ENCODE data around the gene LMO1. TPM values are rescaled to one million over a fixed set of nuclear protein-coding genes. Genes with fewer than 3 reads are reported as not detected.

The LMO1 gene
- polyA plus RNA-seq, 1 of the 3 experiments (the other 2 are of a cell fraction): 0.12 TPM

- H3K4me2 ChIP-seq: no peak overlapping the region
- no peak overlapping the region for H3K4me3 ChIP-seq (ENCODE audit: low read depth in 2 of 2, low read length in 1 of 2)
- ChIA-PET POLR2A (interaction anchor here (1.2 kb wide), 1 partner anchor 20 kb away, joined by 3 read pairs; no protein-coding TSS in a partner anchor), CTCF (interaction anchor here (1.0 to 3.8 kb wide), 7 partner anchors 9 to 95 kb away, joined by 3 to 20 read pairs (median 3); partner anchors contain the start of gene LMO1)
- no peaks in the 10 kb centered on the region for H3K27me3 ChIP-seq (ENCODE audit: insufficient read depth)
- H3K36me3 ChIP-seq (replicated peaks in 1 of 2; ENCODE audit: control insufficient read depth in 1 of 2, insufficient read depth in 2 of 2, low read length in 1 of 2): no peaks in the 10 kb centered on the region
- peaks cover 0 to 39% of the 10 kb centered on the region in 2 experiments; a peak in 1 of 4 replicates for H3K4me1 ChIP-seq (ENCODE audit: control insufficient read depth in 1 of 2, insufficient read depth in 2 of 2, low read depth in 1 of 2, low read length in 1 of 2)
- no peak overlapping the region for H3K27ac ChIP-seq (ENCODE audit: low read depth in 2 of 2, low read length in 1 of 2)
- no peak for TF ChIP-seq YY1 (IDR thresholded peaks at IDR 0.05; ENCODE audit: low read depth)
- TF ChIP-seq CHD2 (IDR thresholded peaks at IDR 0.05; ENCODE audit: low read length, partially characterized antibody): no peak
- no peak for TF ChIP-seq TEAD4 (IDR thresholded peaks at IDR 0.05; ENCODE audit: borderline replicate concordance, insufficient read depth)
- TF ChIP-seq JUND (IDR thresholded peaks at IDR 0.05): no peak
- TF ChIP-seq GABPA (IDR thresholded peaks at IDR 0.05; ENCODE audit: low read depth): no peak
- no peak for TF ChIP-seq ELF1 (IDR thresholded peaks at IDR 0.05)
- TF ChIP-seq GATA2 (CRISPR knock-in tag; IDR thresholded peaks at IDR 0.05): no peak
- TF ChIP-seq MEF2A (IDR thresholded peaks at IDR 0.05; ENCODE audit: borderline replicate concordance, low read depth): no peak
- no peak overlapping the region for H2AFZ ChIP-seq (ENCODE audit: low read depth)
- no peak for DNase-seq
- no peaks in the 10 kb centered on the region for H3K9me3 ChIP-seq
- H3K79me2 ChIP-seq (ENCODE audit: insufficient read depth): no peaks in the 10 kb centered on the region
- no peaks in the 10 kb centered on the region for H3K9me2 ChIP-seq
- H3F3A ChIP-seq (replicated peaks; ENCODE audit: insufficient read depth): no peaks in the 10 kb centered on the region
- 57% methylated on average over 13 of the region's 13 CpGs for WGBS (ENCODE audit: low lambda C conversion rate)
- no peaks in the 10 kb centered on the region for H4K20me1 ChIP-seq (ENCODE audit: insufficient read depth)
- no peak overlapping the region for H3K9ac ChIP-seq
Observed at GRCh38 chr11:8288824-8289491, 25.3 kb upstream of the LMO1 start.

GRCh38 chr11:8288166-8288772 is 24.6 kb upstream of the LMO1 start:
- CTCF ChIA-PET: interaction anchor here (0.9 to 3.8 kb wide), 5 partner anchors 20 to 95 kb away, joined by 3 to 20 read pairs (median 3); partner anchors contain the start of gene LMO1
- H3K79me2 ChIP-seq (ENCODE audit: insufficient read depth): no peaks in the 10 kb centered on the region
- H3K27me3 ChIP-seq (ENCODE audit: insufficient read depth): no peaks in the 10 kb centered on the region

More at GRCh38 chr11:8288166-8288772, 24.6 kb upstream of the LMO1 start:
- no peak for DNase-seq
- H4K20me1 ChIP-seq (ENCODE audit: insufficient read depth): no peaks in the 10 kb centered on the region
- no peaks in the 10 kb centered on the region for H3F3A ChIP-seq (replicated peaks; ENCODE audit: insufficient read depth)
- H3K9me3 ChIP-seq: no peaks in the 10 kb centered on the region
- peaks cover 0 to 45% of the 10 kb centered on the region in 2 experiments; a peak in 1 of 4 replicates for H3K4me1 ChIP-seq (ENCODE audit: control insufficient read depth in 1 of 2, insufficient read depth in 2 of 2, low read depth in 1 of 2, low read length in 1 of 2)
- no peak for TF ChIP-seq USF1 (IDR thresholded peaks at IDR 0.05; ENCODE audit: borderline replicate concordance, low read depth)
- no peak for TF ChIP-seq YY1 (IDR thresholded peaks at IDR 0.05; ENCODE audit: low read depth)
- no peak for TF ChIP-seq MAX (IDR thresholded peaks at IDR 0.05; ENCODE audit: low read depth)
- TF ChIP-seq FOSL2 (IDR thresholded peaks at IDR 0.05; ENCODE audit: borderline replicate concordance, low read depth): no peak
- TF ChIP-seq RAD21 (IDR thresholded peaks at IDR 0.05; ENCODE audit: low read length): no peak
- no peak for TF ChIP-seq NRF1 (IDR thresholded peaks at IDR 0.05; ENCODE audit: low read depth, low read length)
- no peak for TF ChIP-seq RFX5 (IDR thresholded peaks at IDR 0.05; ENCODE audit: low read length)
- no peak for TF ChIP-seq SMC3 (IDR thresholded peaks at IDR 0.05; ENCODE audit: low read depth, low read length)
- no peak for TF ChIP-seq EZH2phosphoT487 (IDR thresholded peaks at IDR 0.05; ENCODE audit: borderline replicate concordance, low read depth)
- TF ChIP-seq MXI1 (IDR thresholded peaks at IDR 0.05; ENCODE audit: low read depth, low read length): no peak
- TF ChIP-seq IRF3 (IDR thresholded peaks at IDR 0.05; ENCODE audit: low read depth, low read length): no peak
- TF ChIP-seq SIN3A (IDR thresholded peaks at IDR 0.05; ENCODE audit: borderline replicate concordance, low read depth, low read length): no peak
- TF ChIP-seq TAF1 (IDR thresholded peaks at IDR 0.05; ENCODE audit: borderline replicate concordance, low read depth, low read length): no peak
- TF ChIP-seq FOXM1 (IDR thresholded peaks at IDR 0.05; ENCODE audit: low read depth): no peak
- no peak for TF ChIP-seq USF2 (IDR thresholded peaks at IDR 0.05; ENCODE audit: borderline replicate concordance, low read depth, low read length)
- TF ChIP-seq TCF12 (IDR thresholded peaks at IDR 0.05): no peak
- H3K4me2 ChIP-seq: no peak overlapping the region
- POLR2A ChIA-PET: no interaction called here
- no peak overlapping the region for H3K27ac ChIP-seq (ENCODE audit: low read depth in 2 of 2, low read length in 1 of 2)
- H3K36me3 ChIP-seq (replicated peaks in 1 of 2; ENCODE audit: control insufficient read depth in 1 of 2, insufficient read depth in 2 of 2, low read length in 1 of 2): no peaks in the 10 kb centered on the region
- WGBS (ENCODE audit: low lambda C conversion rate): 71% methylated on average over 2 of the region's 3 CpGs
- H3K9ac ChIP-seq: no peak overlapping the region
- H2AFZ ChIP-seq (ENCODE audit: low read depth): no peak overlapping the region
- no peak overlapping the region for H3K4me3 ChIP-seq (ENCODE audit: low read depth in 2 of 2, low read length in 1 of 2)
- H3K9me2 ChIP-seq: no peaks in the 10 kb centered on the region
